CD4-positive, alpha-beta T cell treated with Interferon gamma for 1 hour (primary cell): Measurements from ENCODE around the gene ASTN1.

ENCODE experiments used
- DNase-seq: peaks from one replicate; pipeline ENCODE4 v3.0.0-alpha.2; 2020

ASTN1 gene

DNA sequence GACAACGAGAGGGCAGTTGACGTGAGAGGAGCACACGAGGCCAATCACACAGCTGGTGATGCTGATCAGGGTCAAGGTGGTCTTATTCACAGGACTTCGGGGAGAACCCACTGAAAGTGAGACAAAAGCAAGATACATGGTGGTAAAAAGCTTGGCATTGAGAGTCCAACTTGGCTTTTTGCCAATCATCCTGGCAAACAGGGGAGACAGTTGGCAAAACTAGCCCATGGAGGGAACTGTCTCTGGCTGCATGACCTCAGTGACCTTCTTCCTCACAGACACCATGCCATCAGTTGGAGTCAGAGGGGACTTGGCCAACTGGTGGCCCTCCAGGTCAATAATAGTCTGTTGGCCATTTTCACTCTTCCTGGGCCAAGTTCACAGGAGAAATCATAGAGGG is 139.9 kb downstream of the ASTN1 start:
- no peak for DNase-seq

DNA sequence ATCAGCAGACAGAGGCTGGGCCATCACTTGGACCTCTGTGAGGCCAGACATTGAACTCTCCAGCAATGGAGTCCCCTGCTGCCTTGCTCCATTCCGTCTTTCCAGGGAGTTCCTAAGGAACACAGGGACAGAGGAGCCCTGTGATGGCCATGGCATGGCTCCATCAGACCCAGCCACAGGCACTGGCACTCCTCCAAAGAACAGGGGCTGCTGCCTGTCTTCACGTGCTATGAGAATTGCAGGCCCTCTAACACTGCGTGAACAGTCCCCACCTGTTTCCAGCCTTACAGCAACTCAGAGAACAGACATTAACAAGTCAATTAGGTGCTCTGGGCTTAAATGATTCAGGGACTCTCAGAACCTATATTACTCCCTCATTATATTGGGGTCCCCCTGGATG is 140.8 kb downstream of the ASTN1 start:
- no peak for DNase-seq

- no peak for DNase-seq
Observed at GRCh38 chr1:177023249-177023648, 141.3 kb downstream of the ASTN1 start.

DNA sequence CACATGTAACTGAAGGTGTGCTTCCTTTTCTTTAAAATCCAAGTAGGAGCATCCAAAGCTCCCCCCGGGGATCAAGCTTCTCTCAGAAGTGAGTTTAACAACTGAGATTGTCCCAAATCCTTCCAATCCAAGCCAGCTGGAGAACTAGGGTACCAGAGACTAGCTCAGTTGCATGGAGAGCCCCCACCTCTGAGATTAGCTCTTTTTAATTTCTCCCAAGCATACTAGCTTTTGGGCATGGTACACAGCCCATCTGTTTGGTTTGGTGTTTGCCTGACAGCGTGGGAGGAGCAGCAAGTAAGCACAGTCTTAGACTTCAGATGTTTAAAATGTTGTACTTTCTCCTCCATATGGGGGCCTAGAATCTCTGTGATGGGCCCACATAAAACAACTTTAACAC is 142.8 kb downstream of the ASTN1 start:
- no peak for DNase-seq

- no peak for DNase-seq
Observed at GRCh38 chr1:177020851-177021589, 143.5 kb downstream of the ASTN1 start.

DNA sequence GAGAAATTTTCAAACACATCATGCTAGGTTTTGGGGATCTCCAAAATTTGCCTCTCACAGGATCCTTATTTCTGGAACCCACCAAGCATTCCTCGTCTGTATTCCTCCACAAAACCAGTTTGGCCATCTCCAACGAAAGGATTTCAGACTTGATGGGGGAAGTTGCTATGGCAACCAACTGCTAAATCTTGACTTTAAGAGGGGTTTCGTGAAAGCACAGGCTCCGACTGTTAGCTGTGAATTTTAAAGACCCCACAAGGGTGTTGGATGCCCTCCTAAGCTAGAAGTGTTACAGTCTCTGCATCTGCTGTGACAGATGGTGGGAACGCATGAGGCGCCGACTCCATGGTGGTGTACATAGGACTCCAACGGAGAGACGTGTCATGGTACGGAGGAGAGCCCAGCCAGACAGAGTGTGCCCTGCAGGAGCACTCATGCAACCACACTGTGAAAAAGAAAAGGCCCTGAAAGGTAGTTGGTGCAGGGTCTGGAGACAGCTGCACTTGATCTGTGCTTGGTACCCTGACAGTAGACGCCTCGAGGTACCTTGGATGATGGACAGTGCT is 147.1 kb downstream of the ASTN1 start:
- DNase-seq = no peak

GRCh38 chr1:177014325-177014724 is 150.2 kb downstream of the ASTN1 start:
- DNase-seq = no peak

DNA sequence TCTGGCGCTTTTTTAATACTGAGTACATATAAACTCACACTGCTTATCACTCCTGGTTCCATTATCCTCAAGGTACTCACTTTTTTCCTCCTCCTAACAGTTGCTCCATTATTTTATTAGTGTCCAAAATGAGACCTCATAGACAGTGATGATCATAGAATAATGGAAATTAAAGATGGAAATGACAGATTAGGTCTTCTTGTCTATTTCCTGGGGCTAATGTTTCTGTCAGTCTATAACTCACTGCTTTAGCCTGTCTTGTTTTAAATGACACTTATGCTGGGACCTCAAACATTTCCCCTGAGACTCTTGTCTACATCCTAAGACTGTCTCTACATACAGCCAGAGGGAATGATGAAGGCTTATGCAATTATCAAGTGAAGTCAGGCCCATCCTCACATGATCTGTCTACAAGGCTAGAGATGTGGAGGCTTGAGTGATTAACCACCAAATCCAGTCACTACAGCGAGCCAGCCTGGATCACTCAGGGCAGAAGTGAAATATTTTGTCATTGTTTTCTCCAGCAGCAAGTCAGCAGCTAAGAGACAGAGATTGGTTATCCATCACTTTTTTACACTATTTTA is 152.1 kb downstream of the ASTN1 start:
- DNase-seq = no peak

- no peak for DNase-seq
Observed at GRCh38 chr1:177011508-177011907, 153.0 kb downstream of the ASTN1 start.

DNA sequence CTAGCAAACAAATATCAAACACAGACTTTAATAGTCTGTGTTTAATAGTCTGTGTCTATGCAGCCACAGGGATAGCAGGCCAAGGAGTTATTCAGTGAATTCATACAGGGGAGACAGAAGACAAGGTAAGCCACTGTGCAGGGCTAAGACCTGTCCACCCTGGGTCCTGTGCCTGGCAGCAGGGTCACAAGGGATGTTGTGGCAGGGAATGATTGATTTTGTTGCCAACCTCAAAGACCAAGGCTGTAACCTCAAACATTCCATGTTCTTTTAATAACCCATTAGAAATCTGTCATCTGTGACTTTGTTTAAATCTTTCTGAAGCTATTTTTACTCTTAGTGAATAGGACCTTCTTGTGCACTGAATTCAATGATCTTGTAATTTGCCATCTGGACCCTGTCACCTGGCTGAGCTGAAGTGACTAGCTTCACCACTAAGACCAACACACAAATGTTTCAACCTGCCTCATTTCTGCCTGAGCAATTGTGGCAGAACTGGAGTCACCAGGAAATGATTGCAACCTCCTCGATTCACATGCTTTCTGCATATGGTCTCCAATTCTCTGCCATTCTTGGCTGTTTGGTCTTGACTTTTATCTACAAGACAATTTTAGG is 154.2 kb downstream of the ASTN1 start:
- no peak for DNase-seq

GRCh38 chr1:177008653-177009052 is 155.9 kb downstream of the ASTN1 start:
- no peak for DNase-seq

DNA sequence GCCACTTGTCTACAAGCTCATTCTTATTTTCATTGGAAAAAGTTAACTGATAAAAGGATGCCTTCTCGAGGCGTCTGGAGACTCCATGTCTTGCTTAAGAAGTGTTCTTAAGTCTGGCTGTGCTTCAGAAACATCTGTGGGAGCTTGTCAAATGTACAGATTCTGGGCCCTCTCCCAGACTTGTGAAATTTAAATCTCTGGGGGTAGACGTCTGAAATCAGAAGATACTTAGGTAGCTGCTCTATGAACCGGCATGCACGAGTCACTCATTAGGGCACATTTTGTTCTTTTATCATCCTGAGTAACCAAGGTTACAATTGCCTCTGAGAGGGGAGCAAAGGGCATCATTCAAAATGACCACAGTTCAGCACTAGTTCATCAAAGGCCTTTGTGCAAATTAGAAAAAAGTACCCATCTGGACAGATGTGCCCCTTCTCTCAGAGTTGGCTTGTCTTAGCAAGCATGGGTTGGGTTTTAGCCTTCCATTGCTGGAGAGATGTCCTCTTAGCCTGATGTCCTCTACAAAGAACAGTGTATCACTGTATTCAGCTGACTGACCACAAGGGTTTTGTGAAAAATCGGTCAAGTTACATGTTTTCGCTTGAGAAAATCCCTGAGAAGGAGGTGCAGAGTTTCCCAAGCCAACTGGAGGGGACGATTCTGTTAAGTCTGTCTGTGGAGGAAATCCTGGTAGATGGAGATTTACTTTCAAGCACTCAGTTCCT is 156.9 kb downstream of the ASTN1 start:
- DNase-seq = no peak

- no peak for DNase-seq
Observed at GRCh38 chr1:177002891-177003290, 161.6 kb downstream of the ASTN1 start.

- no peak for DNase-seq
Observed at GRCh38 chr1:177001556-177001955, 163.0 kb downstream of the ASTN1 start.

- no peak for DNase-seq
Observed at GRCh38 chr1:176998183-176998795, 166.2 kb downstream of the ASTN1 start.

- DNase-seq = no peak
Observed at GRCh38 chr1:176996456-176997090, 167.9 kb downstream of the ASTN1 start.

DNA sequence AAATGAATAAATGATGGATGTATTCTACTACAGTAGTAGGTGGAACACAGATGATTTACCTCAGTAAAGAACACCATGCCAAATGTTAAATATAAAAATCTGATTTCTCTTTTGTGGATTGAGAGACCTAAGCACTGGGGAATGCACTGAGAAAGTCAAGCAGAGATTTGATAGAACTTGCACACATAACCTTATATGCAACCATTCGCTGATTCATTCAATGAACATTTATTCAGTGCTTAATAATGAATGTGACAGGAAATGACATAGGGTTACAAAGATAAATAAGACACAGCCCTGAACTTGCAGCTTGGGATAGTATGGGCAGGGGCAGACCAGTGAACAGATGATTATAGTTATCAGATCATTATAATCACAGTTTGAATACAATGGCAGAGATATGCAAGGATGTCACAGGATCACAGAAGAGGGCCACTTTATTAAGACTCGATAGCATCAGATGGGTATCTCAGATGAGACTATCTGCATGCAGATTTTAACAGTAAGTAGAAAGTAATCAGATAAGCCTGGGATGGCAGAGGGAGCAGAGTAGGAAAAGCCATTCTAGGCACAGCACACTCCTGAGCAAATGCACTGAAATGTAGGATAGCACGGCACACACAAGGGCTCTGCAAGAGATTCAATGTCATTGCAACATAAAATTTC is 169.4 kb downstream of the ASTN1 start:
- no peak for DNase-seq

- DNase-seq = no peak
Observed at GRCh38 chr1:176993587-176993986, 170.9 kb downstream of the ASTN1 start.

- no peak for DNase-seq
Observed at GRCh38 chr1:176989754-176990153, 174.8 kb downstream of the ASTN1 start.

DNA sequence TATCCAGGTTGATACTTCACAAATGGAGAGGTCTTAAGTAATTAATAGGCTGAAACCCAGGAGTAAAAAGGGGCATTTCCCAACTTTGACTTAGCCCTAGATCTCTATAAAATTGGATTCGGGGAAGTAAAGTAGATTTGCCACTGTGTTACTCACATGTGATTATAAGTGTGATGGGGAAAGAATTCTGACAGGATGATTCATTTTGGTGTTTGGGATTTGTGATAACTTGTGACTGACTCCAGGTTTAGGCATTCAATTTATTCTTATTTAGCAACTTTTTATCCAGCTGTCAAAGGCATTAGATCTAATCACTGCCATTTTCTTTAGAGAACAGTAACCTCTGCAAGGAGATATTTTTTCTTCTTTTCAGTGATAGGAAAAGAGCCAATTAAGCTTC is 175.5 kb downstream of the ASTN1 start:
- DNase-seq = no peak

DNA sequence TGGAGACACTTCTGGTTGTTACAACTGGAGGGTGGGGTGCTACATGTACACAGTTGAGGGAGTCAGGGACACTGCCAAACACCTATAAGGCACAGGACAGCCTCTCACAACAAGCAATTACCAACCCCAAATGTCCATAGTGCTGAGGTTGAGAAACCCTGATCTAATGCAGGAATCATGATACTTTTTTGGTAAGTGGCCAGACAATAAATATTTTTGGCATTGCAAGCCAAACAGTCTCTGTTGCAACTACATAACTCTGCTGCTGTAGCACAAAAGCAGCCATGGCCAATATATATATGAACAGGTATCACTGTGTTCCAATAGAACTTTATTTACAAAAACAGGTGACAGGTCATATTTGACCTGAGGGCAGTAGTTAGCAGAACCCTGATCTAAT is 177.5 kb downstream of the ASTN1 start:
- no peak for DNase-seq

GRCh38 chr1:176983731-176984130 is 180.8 kb downstream of the ASTN1 start:
- no peak for DNase-seq
